SW 1271 (cell line): ENCODE data around the gene WWP2.
A peak's percentile ranks its signal among the peaks of the same experiment; 100 is the strongest.

Source experiments
- DNase-seq, 2 experiments: peaks; one replicate each; lab custom pipeline; 2025; lab: John Stamatoyannopoulos, UW

Gene WWP2

DNA sequence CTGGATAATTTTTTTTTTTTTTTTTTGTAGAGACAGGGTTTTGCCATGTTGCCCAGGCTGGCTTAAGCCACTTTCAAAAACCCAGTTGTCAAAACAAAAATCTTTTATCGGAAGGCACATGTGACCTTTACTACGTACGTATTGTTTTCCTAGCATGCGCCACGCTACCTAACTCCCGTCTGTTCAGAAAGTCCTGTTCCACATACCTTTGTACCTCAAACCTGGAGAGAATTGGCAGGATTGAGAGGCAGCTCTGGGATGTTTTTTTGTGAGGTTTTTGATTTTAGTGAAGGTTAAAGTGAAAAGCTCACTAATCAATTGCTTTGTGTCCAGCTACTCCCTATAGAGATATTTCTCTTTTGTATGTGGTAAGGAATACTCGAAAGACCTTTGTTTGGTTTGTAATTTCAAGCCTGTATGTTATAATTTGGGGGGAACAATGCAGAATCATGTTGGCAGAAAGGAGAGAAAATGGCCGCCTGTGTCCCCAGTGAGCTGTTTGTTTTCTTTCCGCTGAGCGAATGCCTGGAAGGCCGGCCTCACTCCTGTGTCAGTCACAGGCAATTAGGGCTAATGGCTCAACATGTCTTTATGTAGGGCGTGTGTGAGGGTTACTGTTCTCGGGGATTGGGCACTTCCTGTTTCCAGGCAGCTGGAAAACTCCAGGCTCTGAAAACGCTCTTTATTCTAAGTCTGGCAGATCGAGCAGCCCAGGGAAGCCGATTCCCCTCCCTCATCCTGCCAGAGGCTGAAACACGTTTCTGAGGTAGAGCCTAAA lies 128.2 kb downstream of the WWP2 start:
- no peak for DNase-seq

DNA sequence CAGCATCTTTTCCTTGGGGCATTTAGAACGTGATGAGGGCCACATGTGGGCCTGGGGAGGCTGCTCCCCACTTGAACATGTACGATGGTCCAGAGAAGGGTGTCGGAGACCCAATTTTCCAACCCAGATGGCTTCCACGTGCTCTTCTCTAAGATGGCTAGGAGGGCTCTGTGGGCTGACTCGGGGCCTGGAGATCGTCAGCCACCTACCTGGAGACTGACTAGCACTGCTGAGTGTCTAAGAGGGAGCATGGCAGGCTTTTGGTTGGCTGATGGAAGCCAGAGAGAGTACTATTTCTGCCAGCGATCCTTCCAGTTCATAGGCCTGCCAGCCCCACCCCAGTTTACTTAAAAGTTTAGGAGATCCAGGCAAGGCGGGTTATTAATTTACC lies 128.8 kb downstream of the WWP2 start:
- no peak for DNase-seq

DNA sequence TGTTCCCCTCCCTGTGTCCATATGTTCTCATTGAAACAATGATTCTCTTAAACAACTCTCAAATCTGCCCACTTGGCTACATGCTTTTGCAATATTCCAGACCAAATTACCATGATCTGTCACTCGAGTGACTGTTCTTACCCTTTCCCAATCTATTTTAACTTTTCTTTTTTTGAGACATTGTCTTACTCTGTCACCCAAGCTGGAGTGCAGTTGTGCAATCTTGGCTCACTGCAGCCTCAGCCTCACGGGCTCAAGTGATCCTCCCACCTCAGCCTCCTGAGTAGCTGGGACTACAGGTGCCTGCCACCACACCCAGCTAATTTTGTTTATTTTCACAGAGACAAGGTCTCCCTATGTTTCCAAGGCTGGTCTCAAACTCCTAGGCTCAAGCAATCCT lies 130.2 kb downstream of the WWP2 start:
- no peak for DNase-seq

DNA sequence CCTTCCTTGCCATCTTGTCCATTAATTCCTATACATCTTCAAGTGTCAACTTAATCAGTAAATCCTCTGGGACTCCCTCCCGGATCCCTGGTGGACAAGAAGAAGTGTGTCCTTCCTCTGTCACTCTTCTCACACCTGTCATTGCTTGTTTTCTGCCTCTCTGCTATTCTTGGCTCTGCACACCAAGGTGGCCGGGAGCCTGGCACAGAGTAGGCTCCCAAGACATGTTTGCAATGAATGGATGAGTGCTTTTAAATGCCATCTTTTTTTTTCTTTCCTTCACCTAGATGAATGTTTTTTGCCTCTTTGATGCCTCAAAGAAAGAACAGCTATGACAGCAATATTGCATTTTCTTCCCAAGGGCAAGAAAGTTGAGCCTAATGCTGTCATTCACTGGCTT lies 131.0 kb downstream of the WWP2 start:
- no peak for DNase-seq

DNA sequence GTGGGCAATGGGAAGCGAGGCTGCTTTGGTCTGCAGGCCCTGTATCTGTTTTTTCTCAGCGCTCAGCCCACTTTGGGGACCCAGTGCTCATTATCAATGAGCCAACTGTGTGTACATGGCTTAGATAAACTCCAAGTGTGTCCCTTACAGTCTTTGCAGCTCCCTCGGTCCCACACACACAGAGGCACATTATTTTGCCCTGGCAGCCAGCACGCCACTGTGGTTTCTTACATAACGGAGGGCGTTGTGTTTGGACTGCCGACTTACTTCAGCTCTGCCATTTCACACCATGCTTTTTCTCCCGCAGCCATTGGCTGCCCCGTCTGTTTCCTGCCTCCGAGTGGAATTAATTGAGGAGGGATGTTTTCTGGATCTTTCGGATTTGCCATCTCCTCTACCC lies 132.5 kb downstream of the WWP2 start:
- DNase-seq, result no peak

DNA sequence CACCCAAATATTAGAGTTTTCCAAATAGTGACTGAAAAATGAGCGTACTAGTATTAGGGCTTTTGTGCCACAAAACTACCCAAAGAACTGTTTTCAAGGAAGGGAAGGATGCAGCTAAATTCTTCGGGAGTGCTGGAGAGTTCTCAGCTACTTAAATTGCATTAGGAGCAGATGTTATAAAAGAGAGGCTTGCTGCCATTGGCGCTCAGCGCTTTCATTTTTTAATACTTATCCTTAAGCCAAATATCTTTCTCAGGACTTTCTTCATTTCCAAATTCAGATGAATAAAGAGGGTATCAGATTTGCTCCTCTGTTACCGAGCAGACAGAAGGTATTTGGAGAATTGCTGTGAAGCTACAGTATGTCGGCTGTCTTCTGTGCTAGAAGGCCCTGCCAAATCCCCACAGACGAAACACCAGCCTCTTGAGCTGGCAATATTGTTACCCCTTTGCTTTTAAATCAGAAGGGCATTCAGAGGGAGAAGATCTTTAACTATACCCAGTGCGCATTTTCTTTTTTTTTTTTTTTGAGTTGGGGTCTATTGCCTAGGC lies 141.8 kb downstream of the WWP2 start:
- DNase-seq, result no peak

DNA sequence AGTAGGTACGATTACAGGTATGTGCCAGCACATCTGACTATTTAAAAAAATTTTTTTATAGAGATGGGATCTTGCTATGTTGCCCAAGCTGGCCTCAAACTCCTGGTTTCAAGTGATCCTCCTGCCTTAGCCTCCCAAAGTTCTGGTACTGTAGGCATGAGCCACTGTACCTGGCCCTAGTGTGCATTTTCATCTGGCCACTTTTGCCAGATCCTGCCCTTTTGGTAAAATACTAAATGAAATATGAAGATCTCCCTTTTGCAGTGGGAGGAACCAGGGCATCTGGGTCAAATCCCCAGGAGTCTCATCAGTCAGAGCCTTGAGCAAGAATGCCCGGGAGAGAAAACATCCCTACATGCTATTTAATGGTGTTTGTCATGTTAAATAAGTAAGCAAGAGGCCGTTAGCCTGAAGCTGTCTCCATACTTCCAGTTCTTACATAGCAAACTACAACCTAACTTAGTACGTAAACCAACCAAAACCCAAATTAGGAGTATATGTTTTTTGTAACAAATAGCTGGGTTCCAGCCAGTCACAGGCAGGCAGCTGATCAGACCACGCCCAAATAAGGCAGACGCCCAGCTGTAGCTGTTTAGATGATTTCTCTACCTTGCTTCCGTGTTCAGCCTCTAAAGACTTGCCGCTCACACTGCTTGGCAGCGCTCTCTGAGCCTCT lies 142.5 kb downstream of the WWP2 start:
- DNase-seq, result no peak

DNA sequence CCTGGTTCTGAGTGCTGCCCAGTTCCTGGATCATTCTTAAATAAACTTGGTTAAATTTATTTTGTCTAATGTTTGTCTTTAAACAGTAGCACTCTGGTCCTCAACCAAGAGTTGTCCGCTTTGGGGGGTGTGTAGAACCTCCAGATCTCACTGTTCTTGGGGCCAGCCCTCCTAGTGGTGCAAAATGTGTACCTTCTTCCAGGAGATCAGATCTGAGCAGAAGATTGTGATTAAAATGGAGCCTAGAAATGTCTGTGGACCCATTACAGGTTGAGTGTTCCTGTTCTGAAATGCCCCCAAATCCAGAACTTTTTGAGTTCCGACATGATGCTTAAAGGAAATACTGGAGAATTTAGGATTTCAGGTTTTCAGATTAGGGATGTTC lies 143.0 kb downstream of the WWP2 start:
- no peak for DNase-seq

DNA sequence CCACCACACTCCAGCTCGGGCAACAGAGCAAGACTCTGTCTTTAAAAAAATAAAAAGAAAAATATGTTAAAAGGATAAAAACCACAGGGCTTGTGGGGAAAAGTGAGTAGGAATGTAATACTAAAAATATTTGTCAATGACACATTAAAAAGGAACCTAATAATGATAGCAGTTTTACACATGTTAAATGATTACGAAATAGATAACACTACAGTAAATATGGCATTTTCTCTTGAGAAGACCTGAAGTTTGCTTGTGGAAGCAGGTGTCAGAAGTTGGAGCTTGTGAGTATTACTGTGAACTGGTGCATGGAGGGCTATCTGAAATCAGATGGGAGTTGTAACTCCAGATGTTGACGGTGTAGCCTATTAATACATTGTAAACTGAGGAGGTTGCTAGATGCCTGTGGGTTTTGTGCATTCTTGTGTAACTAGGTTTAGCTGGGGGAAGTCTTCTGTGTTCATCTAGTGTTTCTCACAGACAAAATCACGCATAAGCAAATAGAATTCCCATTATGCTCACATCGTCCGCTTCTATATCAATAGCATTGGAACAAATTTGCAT lies 144.8 kb downstream of the WWP2 start:
- DNase-seq, result no peak

DNA sequence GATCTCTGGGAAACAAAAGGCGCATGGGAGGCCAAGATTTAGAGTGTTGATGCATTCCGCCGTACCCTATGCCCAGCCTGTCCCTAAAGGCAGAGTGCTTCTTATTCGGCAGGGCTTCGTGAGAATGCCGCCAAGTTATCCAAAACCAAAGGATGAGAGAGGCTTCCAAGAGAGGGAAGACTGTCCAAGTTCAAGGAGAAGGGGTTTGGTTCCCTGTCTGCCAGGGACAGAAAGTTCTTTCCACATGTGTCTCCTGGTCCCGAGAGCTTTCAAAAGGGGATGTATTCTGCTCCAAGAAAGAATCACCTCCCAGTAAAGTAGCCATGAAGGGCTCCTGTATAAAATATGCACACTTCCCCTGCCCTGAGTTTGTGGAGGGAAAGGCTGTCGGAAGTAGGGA lies 146.9 kb downstream of the WWP2 start:
- DNase-seq, result no peak

DNA sequence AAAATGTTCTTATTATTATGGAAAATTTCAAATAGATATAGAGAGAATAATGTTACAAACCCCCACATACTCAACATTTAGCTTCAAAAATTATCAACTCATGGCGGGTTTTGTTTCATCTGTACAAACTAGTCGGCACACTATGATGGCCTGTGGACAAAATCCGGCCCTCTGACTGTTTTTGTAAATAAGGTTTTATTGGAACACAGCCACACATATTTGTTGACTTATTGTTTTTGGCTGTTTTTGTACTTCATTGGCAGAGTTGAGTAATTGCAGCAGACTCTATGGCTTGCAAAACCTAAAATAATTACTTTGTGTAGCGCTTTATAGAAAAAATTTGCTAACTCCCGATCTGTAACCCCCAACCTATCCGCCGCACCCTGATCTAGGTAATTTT lies 147.6 kb downstream of the WWP2 start:
- no peak for DNase-seq

DNA sequence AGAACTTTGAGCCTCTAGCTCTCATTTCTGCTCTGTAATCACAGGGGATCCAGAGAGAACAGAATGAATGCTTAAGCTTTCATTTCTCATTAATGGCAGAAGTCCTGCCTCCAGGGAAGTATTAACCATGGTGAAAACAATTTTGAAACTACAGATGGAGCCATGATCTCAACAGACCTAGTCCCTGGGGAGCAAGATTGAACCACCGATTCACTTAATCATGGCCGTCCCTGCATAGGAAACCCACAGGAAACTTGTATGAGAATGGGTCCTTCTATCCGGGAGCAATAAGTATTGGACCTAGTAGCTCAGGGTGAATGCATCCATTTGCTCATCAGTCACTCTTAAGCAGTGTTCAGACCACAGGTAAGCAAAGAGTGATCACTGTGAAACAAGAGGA lies 148.8 kb downstream of the WWP2 start:
- no peak for DNase-seq

DNA sequence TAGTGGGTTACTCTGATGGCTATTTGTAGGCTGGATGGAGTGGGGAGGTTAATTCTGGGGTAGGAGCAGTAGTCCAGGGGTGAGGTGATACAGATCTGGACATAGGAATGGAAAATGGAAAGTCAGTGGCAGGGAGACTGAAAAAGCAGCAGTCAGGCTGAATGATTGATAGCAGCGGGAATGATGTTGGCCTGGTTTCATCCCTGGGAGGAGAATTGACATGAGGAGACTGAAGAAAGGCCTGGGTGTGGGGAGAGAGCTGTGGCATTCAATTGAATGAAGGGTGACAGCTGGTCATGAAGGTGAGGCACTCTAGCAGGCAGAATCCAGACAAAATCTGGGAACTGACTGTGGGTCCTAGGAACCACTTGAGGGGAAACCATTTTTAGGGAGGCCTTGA lies 154.3 kb downstream of the WWP2 start:
- no peak for DNase-seq

DNA sequence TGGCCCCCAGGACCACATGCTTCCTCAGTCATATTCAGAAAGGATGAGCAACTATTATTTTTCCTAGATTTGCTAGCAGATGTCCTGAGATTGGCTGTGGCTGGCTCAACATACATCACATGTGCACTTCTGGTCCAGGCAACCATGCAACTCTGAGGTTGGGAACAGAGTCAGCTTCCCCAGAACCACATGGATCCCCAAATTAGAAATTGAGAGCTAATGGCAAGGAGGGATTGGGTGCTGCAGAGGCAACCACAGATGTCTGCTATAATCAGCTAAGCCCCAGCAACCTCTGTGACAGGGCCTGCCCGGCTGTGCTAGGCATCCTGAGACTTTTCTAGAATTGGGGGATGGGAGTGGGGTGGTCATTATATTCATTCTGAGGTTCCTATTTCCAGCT lies 155.2 kb downstream of the WWP2 start:
- DNase-seq, result no peak

DNA sequence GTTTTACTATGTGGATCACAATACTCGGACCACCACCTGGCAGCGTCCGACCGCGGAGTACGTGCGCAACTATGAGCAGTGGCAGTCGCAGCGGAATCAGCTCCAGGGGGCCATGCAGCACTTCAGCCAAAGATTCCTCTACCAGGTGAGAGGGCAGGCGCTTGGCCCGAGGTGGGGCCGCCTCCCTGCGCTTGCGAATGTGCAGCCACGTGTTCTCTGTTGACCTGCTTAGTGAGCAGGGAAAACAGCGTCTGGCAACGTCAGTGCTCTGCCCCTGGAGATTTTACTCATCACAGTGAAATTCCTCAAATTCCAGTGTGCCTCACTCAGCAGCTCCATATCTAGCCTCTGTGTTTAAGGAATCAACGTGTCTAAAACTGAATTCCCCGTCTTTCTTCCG lies 155.6 kb downstream of the WWP2 start:
- peak; percentile 49 to 79 for DNase-seq

DNA sequence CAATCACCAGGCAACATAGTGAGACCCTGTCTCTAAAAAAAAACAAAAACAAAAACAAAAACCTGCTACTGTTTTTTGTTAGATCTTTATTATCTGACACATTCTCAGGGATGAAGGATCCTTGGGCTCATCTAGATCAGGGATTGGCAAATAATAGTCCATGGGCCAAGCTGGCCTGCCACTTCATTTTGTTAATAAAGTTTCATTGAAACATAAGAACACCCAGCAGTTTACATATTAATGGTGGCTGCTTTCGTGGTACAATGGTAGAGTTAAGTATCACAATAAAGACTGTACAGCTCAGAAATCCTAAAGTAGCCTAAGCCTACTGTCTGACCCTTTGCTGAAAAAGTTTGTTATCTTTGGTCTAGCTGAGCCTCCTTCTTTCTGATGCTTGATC lies 156.1 kb downstream of the WWP2 start:
- no peak for DNase-seq

DNA sequence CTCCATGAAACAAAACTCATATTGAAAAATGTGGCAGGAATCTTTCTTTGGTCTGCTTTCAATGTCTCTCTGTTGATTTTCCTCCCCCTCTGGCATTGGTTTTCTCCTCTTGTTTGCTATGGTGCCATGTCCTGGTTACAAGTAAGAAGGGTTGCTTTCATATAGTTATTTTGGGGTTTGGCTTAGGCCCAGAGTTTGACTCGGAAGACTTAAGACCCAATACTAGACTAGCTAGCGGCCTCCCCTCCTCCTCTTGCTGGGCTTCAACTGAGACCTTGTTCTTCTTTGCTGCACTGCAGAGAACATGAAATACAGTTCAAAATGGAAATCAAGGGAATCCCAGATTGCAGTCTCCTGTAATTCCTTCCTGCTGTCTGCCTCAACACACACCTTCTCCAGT lies 159.0 kb downstream of the WWP2 start:
- DNase-seq, result no peak

DNA sequence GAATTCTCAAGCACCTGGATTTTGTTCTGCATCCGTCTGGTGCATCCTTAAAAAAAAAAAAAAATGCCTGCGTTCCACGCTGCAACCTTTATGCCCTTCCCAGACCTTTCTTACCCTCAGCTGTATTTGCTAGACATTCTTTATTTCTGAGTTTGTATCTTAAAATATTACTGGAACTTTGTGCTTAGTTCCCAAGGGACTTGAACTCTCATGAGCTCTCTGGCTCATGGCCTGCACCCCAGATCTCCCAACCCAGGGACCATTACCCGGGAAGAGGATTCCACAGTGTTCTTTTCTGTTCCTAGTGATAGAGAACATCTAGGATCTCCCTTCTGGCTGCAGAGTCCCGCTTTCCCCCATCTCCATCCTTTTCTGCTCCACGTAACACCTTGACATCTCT lies 160.1 kb downstream of the WWP2 start:
- no peak for DNase-seq

DNA sequence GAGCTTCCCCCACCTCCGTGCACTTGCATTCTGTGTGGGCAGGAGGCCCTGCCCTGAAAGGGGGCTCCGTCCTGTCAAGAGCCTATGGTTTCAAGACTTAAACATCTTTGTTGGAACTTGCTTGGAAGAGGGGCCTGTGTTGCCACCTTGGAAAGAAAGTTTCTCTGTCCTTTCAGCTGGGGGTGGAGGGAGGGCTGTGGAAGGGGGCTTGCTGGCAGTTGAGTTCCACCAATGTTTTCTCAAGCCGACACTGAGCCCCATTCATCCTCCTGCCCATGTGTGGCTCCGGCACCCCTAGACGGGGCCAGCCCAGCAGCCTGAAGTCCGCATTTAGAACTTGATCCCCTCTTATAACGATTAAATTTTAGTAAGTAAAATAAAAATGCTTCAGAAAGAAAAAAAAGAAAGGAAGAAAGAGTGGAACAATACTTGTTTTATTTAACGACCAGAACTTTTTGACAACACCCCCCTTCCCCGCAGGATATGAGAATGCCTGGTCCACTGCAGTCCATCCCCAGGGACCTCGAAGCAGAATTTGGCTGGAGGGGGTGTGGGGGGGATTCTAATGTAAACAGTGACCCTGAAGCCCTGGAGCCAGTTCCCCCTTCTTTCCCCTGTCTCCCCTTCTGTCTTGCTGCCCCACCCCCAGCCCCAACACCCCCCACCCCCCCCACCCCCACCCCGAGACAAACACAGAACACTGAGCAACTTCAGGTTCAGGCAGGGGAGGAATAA lies 162.1 kb downstream of the WWP2 start:
- DNase-seq, result no peak

DNA sequence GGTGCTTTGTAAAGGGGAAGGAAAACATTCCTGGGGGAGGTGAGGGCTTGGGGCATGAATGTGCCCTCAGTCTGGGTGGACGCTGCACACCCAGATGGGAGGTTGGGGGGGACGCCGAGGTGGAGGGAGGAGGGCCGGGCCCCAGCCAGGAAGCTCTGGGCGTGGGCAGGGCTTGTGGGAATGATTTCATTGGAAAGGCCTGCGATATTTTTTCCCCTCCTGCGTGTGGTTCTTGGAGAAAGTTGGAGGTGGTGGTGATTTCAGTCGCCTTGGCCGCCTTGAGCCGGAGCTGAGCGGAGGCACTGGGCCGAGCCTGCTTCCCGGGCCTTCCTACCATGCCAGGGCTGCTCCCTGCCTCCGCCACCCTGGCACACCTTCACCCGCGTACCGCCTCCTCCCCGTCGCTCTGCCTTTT lies 162.7 kb downstream of the WWP2 start:
- DNase-seq, result no peak

DNA sequence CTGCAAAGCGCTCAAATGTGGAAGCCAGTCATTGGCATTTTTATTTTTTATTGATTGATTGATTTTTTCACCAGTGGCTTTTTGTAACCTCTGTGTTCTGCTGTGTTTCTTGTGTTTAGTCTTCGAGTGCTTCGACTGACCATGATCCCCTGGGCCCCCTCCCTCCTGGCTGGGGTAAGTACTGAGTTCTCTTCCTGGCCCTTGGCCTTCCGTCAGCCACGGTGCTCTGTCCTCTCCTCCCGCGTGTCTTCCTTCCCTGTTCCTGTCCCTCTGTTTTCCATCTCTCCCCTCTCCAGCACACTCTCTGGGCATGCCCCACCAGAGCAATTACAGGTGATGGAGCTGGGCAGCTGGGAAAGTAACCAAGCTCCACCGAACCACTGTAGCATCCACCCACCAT lies 163.2 kb downstream of the WWP2 start:
- no peak for DNase-seq

DNA sequence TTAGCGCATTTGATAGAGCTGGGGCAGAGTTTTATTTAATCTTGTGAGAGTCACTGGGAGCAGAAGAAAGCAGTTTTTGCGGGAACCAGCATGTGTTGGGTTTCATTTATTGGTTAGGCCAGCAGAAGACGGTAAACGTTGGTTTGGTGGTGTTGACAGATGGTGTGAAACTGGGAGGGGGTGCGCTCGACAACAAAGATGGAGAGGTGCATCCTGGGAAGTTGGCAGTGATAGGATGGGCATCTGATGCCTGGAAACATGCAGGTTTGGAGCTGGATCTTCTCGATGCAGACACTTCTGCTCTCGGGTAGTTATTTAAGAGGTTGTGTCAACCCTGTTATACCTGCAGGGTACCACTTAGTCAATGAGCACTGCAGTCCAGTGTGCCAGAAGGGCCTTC lies 164.1 kb downstream of the WWP2 start:
- DNase-seq, result no peak
